HG03108 (cell line): Measurements from ENCODE around the gene C1QTNF8.
"Not testable (repeated sequence)": the region's sequence is repeated elsewhere in the genome, so short reads cannot be mapped to it uniquely, and the experiment has no call there.

Experiments used
- ATAC-seq: cut with Tn5 transposase; IDR thresholded peaks from one replicate; pipeline ENCODE4 v1.9.1; 2021; ENCODE audit warnings: moderate library complexity; ENCODE audit not compliant: unreplicated experiment

C1QTNF8 gene

DNA sequence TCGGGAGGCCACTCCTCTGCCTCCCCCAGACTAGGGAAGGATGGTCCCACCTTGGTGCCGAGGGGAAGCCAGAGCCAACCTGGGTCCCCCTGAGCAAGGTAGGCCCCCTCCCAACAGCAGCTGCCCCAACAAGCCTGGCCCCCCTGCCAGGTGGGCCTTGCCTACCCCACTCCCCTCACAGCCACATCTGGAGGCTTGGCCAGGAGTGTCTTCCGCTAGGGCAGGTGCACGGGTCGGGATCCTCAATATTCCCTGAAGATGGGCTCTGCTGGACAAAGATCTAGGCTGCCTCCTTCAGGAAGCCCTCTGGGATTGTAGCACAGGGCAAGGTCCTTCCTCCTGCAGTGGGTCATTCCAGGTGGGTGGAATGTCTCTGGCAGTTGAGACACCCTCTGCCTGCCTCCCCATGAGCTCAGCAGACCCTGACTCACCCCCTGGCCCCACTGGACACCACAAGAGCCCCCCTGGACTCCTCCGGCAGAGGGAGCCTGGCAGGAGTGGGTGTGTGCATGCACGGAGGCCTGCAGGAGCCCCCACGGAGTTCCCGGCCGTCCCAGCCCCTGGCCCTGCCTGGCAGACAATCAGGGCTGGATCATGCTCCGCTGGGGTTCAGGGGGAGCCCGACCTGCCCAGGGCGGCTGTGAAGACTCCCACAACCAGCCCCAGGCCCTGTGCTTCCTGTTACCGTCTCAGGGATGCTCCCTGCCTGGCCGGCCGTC lies 435 bp downstream of the C1QTNF8 start:
- ATAC-seq: no peak

DNA sequence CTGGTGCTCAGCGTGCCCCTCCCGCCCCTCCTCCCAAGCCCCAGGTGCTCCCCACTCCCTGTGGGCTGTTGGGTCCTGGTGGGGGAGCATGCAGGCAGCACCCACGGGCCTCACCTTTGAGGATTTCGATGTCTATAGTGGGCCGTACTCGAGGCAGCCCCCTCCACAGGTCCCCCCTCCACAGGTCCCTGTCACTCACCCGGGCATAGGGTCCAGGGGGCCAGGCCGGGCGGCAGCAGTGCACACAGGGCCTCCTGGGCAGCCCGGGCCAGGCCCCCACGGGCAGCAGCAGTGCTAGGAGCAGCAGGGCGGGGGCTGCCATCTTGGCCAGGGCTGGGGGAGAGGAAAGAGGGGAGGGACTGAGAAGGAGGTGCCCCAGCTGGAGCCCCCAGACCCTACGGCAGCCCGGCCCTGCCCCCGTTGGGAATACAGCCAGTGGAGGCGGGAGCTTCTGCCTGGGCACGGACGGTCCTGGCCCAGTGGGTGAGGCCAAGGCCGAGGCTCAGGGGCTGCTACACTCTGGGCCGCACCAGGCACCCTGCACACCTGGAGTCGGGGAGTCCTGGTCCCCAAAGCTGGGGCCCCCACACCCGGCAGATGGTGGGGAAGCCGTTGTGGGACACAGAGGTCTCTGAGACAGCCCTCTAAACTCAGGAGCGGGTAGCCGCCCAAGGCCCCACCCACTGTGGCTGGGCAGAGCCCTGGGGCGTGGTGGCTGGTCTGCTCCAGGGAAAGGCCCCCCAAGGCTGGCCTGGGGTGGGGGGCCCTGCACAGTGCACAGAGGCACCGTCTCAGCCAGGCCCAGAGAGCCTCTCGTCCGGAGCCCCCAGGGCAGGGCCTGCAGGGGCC lies 1.2 kb downstream of the C1QTNF8 start:
- ATAC-seq: no peak

DNA sequence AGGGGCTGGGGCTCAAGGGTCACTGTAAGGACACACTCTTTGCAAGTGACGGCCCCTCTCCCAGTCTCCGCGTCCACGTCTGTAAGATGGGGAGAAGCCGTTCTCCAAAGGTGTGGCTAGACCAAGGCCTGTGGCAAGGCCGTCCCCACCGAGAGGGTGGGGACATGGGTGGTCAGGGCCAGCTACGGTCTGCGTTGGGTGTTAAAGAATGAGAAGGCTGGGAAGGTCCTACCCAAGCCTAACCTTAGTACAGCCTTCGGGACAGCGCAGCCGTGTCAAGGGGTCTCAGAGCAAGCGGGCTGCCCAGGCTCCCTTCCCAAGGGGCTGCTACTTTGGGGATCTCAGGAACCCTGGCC lies 1.9 kb downstream of the C1QTNF8 start:
- no peak for ATAC-seq

DNA sequence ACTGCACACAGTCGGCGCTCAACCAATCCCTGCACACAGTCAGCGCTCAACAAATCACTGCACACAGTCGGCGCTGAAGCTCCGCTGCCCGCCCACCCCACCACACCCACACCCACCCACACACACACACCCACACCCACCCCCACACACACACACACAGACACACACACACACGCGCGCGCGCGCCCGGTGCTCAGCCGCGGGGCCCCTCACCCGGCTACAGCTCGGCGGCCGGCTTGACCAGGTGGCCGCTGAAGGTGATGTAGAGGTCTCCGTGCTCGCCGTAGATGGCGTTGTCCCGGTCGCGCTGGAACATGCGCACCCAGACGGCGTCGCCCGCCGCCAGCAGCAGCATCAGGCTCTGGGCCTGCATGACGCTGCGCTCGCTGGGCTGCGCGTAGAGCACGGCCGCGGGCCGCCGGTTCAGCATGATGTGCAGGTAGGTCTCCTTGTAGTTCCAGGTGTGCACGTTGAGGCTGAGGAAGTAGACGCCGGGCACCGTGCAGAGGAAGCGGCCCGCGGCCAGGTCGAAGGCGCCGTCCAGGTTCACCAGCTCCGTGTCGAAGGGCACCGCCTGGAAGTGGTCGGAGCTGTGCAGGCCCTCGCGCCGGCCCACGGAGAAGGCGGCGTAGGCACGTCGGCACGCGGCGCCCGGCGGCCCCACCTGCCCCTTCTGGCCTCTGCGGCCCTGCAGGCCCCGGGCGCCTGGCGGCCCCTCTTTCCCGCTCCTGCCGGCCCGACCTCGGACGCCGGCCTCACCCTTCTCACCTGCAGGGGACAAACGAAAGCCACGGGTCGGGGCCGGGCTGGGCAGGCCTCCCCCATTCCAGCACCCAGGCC lies 2.5 kb downstream of the C1QTNF8 start:
- no peak for ATAC-seq

DNA sequence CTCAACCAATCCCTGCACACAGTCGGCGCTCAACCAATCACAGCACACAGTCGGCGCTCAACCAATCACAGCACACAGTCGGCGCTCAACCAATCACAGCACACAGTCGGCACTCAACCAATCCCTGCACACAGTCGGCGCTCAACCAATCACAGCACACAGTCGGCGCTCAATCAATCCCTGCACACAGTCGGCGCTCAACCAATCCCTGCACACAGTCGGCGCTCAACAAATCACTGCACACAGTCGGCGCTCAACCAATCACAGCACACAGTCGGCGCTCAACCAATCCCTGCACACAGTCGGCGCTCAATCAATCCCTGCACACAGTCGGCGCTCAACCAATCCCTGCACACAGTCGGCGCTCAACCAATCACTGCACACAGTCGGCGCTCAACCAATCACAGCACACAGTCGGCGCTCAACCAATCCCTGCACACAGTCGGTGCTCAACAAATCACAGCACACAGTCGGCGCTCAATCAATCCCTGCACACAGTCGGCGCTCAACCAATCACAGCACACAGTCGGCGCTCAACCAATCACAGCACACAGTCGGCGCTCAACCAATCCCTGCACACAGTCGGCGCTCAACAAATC lies 3.3 kb downstream of the C1QTNF8 start:
- not testable (repeated sequence) for ATAC-seq

DNA sequence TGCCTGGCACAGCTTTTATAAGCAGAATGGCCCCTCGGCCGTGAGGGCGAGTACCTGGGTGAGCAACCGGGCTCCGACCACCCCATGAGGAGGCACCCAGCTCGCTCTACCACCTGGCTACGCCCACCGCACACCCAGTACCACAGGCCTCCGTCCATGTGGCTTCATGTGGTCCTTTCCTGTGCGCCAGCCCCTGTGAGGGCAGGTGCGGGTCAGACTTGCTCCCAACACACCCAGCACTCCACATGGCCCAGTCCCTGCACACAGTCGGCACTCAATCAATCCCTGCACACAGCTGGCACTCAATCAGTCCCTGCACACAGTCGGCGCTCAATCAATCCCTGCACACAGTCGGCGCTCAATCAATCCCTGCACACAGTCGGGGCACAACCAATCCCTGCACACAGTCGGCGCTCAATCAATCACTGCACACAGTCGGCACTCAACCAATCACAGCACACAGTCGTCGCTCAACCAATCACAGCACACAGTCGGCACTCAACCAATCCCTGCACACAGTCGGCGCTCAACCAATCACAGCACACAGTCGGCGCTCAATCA lies 4.0 kb downstream of the C1QTNF8 start:
- no peak for ATAC-seq

DNA sequence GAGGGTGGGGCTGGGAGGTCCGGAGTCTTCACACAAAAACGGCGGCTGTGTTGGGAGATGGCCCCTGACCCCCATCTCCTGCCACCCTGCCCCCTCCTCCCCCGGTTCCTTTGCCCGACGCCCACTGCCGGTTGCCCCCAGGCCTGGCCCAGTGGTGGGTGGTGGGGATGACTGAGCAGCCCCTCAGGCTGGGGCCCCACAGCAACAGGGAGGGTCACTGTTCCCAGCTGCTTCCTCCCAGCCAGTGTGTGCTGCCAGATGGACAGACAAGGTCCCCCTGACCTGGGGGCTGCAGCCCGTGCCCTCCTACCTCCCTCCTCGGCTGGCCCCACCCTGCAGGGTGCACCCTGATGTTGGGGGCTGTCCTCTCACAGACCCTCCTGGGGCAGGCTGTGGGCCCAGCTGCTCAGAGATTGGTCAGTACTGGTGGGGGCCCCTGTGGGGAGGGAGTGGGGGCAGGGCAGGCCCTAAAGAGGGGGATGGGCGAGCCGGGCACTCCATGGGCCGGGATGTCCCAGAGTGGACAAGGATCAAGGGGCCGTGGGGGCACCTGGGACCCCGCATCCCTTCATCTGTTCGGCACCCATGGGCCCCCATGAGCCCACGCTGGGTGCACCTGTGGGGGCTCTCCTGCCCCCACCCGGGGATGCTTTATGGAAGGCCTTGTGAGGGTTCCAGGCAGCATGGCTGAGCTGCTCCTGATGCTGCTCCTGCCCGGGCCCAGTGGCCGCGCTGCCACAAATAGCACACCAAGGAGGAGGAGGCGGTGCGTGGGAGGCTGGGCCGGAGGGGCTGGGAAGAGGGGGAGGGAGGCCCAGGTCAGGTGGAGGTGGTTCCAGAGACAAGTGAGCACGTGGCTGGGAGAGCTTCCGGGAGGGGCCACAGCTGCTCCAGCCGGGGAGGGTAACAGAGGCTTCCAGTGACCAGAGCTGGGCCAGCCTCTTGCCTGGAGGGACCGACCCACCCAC lies 5.1 kb downstream of the C1QTNF8 start:
- no peak for ATAC-seq

DNA sequence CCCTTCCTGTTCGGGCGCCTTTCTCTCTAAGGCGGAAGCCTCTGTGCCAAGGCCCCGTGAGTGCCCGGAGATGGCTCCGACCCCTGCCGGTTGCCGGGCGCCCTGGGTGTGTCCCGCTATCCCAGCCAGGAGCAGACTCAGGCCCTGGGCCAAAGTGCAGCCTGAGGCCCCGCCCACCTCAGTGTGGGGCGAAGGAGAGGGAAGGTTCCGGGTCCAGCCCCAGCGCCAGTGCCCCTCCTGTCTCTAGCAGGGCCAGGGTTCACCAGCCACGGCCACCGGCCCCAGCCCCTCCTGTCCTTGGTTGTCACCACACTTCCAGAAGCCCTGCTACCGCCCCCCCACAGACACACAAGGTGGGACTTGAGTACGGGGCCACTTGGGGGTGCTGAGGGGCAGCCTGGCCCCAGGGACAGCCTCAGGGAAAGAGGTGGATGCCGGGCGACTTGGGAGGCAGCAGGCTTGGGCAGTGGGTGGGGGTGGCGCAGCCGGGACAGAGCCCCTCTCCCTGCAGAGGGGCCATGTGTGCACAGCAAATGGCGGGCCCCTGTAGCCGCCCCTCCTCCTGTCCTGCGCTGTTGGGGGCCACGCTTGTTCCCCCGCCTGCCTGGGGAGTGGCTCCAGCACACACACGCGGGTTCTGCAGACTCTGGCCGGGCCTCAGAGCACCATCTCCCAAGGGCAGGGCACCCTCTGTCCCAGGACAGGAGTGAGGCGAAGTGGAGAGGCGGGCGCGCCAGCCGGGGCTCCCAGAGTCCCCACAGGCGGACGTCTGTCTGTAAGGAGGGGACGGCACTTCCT lies 6.0 kb downstream of the C1QTNF8 start:
- no peak for ATAC-seq

DNA sequence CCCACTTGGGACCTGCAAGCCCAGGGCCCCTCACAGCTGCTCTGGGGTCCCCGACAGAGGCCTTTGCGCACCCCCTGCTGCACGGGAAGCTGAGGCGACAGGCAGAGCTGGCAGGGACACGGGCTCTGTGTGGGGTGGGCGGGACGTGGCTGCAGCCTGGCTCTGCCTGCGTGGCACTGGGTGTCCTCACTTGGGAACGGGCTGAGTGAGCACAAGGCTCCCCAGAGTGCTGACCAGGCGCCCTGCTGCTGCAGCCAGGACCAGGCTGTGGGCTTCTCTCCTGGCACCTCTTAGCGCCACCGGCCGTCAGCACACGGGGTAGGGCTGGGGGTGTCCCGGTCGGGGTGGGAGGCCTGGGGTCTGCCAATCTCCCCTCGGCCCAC lies 6.6 kb downstream of the C1QTNF8 start:
- ATAC-seq: no peak

DNA sequence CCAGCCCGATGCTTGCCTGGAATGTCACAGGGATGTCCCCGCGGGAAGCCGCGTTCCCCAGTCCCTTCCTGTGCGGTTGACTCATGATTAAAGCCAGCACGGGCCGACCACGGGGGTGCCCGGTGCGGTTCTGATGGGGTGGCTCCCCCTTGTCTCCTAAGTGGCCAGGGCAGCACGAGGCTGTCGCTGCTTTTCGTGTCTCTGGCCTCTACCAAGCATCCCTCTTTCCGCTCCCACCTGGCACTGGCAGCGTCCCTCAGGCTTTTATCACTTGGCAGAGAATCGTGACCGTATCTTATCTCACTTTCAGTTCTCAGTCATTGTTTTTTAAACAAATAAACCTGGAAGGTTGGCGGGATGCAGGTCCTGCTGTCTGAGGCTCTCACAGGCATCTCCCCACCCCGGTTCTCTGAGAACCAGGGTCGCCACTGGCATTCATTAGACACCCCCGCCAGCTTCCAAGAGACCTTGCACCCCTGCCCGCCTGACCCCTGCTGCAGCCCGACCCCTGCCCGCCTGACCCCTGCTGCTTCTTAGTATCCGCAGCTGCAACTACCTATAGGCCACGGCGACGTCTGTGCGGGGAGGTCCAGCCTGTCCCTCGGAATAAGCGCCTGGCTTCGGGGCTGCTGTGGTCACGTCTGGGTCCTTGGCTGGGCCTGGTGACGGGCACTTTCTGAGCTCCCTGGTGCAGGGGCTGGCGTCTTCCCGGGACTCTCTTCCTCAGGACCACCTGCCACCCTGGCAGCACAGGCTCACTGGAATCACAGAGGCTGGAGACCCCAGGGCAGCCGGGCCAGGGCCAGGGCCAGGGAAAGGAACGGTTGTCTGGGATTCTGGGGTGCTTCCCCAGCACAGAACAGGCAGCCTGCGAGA lies 7.5 kb downstream of the C1QTNF8 start:
- ATAC-seq: no peak

DNA sequence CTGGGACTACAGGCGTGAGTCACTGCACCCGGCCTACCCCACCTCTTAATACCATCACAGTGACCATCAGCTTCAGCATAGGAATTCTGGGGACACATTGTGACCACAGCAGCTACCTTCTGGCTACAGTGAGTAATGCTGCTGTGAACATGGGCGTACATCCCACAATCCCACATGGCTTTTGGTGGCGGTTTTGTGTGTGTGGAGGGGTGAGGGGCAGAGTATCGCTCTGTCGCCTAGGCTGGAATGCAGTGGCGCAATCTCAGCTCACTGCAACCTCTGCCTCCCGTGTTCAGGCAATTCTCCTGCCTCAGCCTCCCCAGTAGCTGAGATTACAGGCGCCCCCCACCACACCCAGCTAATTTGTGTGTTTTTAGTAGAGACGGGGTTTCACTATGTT lies 9.6 kb downstream of the C1QTNF8 start:
- ATAC-seq: not testable (repeated sequence)

DNA sequence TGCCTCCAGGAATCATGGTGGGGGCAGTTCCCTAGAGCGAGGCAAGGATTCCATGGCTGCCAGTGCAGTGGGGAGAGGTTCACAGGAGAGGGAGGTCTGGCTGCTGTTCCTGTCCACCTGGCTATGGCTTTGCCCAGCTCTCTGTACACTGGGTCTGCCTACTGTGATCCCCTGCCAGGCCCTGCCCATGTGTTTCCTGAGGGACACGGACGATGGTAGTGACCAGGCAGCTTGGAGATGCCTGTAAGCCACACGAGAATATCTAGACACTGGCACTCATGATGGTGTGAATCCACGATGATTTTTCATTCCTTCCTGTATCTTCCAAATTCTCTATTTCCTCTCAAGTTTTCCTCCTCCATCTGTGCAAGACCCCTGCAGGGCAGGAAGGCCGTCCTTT lies 11.1 kb downstream of the C1QTNF8 start:
- ATAC-seq: no peak

DNA sequence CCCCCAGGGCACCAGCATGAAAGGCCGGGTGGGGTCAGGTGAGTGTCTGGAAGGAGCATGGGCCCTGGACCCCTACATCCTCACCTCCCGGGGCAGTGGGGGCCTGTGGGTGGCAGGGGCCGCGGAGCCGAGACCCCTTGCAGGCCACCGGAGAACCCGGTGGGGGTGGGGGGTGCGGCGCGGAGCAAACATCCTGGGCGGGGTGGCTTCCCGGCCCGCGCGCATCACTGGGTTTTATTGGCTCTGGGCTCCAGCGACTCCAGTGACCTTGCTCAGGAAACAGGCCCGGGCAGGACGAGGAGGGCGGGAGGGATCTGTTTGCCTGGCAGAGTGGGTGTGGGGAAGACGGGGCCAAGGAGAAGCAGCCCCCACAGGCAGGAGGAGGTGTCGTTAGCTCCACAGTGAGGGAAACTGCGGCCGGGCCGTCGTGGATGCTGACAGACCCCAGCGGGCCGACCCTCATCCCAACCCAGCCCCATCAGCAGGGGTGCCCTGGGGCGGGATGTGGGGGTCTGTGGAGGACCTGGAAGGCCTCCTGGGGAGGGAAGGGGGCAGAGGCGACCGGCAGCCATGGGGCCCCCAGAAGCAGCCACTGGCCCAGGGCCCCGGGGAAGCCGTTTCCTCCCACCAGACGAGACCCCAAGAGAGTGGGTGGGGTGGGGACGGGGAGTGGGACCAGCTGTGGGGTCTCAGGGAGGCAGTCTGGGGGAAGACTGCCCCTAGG lies 12.9 kb downstream of the C1QTNF8 start:
- ATAC-seq: no peak

DNA sequence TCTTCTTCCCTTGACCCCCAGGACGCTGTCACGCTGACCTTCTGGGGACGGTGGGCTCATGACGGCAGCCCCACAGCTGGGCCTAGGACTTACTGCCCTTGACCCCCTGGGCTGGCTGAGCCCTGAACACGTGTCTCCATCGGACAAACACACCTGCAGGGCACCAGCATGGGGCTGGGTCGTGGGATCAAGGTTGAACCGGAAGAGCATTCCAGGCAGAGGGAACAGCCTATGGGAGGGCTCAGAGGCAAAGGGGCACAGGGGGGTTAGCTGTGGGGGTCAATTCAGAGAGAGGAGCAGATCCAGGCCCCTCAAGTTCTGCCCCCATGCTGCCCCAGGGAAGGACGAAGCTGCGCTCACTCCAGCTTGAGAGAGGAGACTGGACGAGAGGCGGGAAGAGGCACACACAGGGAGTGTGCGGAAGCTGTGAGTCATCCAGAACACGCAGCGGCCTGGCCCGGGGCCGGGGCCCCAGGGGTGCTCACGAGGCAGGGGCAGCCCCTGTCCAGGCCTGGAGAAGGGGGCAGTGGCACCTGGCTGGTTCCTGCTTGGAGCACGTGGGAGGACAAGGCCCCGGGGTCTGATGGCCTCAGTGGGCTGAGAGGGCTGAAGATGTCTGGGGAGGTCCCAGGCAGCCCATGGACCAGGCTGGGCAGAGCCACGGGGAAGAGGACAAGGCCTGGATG lies 13.6 kb downstream of the C1QTNF8 start:
- no peak for ATAC-seq

DNA sequence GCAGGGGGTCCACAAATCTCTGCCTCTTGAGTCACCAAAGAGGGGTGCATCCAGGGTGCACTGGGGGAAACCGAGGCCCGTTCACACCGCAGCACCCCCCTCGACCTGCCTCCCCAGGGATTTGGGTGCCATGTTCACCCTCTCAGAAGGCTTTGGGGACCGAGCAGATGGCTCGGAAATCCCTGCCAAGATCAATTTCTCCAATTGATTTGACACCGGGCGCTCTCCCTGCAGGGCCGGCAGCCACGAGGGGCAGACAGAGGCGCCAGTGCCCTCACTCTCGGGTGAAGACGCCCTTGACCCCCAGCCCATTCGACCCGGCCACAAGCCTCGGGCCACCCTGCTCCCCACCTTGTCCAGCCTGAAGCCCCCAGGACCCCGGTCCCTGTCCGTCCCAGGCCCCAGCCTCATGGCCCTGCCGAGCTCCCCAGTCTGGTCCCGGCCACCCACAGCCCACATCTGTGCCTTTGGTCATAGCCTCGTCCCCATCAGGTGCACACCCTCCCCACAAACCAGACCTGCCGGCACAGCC lies 14.2 kb downstream of the C1QTNF8 start:
- ATAC-seq: no peak
